Gastrocnemius medialis (tissue), 4 donors: Measurements from ENCODE around the gene ABCA8. TPM values are rescaled to one million over a fixed set of nuclear protein-coding genes. Genes with fewer than 3 reads are reported as not detected.

ENCODE experiments used
- ATAC-seq, 2 donors: fragments of 150-250 bp; one replicate each; pipeline ENCODE4 v1.9.1; 2016
- DNase-seq, 2 donors: peaks; one replicate each; pipeline ENCODE4 v3.0.0-alpha.2; 2019
- H3K27ac ChIP-seq, 4 donors: fragments of 200-600 bp; sonication (generic); 1 replicate in 1 of 4; 2 replicates in 3 of 4; pipeline ENCODE4 v1.5.1; 2016 to 2018; ENCODE audit warnings: mild to moderate bottlenecking in 2 of 4, moderate library complexity in 1 of 4
- H3K27me3 ChIP-seq, 3 donors: fragments of 200-600 bp; sonication (generic) in 2 of 3; 1 replicate in 1 of 3; 2 replicates in 2 of 3; pipeline versions ENCODE4 v1.5.1 to v1.6.0; 2016 to 2019; ENCODE audit warnings: mild to moderate bottlenecking in 1 of 3, moderate library complexity in 1 of 3
- H3K36me3 ChIP-seq, 2 donors: fragments of 200-600 bp; sonication (generic) in 1 of 2; one replicate each; pipeline ENCODE4 v1.5.1; 2017 to 2018
- H3K4me1 ChIP-seq, 2 donors: fragments of 200-600 bp; sonication (generic) in 1 of 2; one replicate each; pipeline ENCODE4 v1.5.1; 2016 to 2017; ENCODE audit warnings: mild to moderate bottlenecking in 2 of 2
- H3K4me3 ChIP-seq, 4 donors: fragments of 200-600 bp; sonication (generic) in 3 of 4; 1 replicate in 1 of 4; 2 replicates in 3 of 4; pipeline ENCODE4 v1.5.1; 2016 to 2019; ENCODE audit warnings: mild to moderate bottlenecking in 2 of 4
- H3K9me3 ChIP-seq, 3 donors: fragments of 200-600 bp; sonication (generic) in 2 of 3; 1 replicate in 1 of 3; 2 replicates in 2 of 3; pipeline ENCODE4 v1.5.1; 2016 to 2019
- CTCF ChIP-seq, 5 experiments: fragments of 450-650 bp in 3 of 5; fragments of 200-600 bp in 2 of 5; sonication (generic) in 2 of 5; IDR thresholded peaks in 4 of 5; conservative IDR thresholded peaks in 1 of 5; 1 replicate in 4 of 5; 2 replicates in 1 of 5; pipeline ENCODE4 v1.5.1; 2016 to 2019; ENCODE audit warnings: antibody characterized with exemption in 5 of 5, mild to moderate bottlenecking in 3 of 5, moderate library complexity in 3 of 5
- POLR2A ChIP-seq, 2 donors: fragments of 450-650 bp; IDR thresholded peaks; one replicate each; pipeline ENCODE4 v1.6.1; 2017; ENCODE audit warnings: antibody characterized with exemption in 2 of 2, mild to moderate bottlenecking in 2 of 2, moderate library complexity in 2 of 2
- in situ Hi-C, 4 donors: fragments of 200-750 bp; cut with MboI; loops; one replicate each; pipeline versions ENCODE4 v1.15.0 to v1.8.0; 2017; ENCODE audit warnings: low sequenced_read_pairs in 4 of 4
- intact Hi-C: fragments of 100-400 bp; cut with DNase I; formaldehyde crosslinking; loops from one replicate; pipeline ENCODE4 v1.15.1; 2023; ENCODE audit warnings: low total_unique reads
- total RNA-seq, 4 donors: library from RNA; depleted of rRNA; stranded (reverse); fragments of >200 nt; gene quantifications; one replicate each; pipeline versions ENCODE4 v1.1.0 to v1.2.3, GENCODE V29; 2016

ABCA8 gene
- total RNA-seq, 4 donors from 2014 or later: 8.4 to 24.9 (median 21.7) TPM

DNA sequence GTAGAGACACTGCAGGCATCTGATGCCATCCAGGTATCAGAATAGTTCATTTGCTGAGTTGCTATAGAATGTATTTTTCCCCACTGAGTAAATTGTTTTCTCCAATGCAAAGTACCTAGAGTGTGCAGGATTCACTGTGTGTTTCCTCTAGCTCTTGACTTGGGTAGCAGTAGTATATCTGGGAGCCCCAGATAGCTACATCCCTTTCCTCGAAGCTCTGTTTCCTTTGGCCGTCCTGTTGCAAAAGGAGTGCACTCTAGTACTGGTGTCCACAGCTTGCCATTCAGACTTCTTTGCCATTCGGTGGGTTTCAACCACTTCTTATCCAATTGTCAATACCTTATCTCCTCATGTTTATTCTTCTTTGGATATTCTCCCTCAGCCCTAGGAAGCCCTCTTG, 12.8 kb downstream of the ABCA8 start:
- no peaks in the 10 kb centered on the region for H3K36me3 ChIP-seq
- intact Hi-C loops (no loop called here), in situ Hi-C loops (no loop called here)
- DNase-seq (no peak), ATAC-seq (no peak)
- no peaks in the 10 kb centered on the region for H3K27me3 ChIP-seq
- H3K9me3 ChIP-seq: no peaks in the 10 kb centered on the region
- TF ChIP-seq CTCF (IDR thresholded peaks at IDR 0.05 in 4 of 5, conservative IDR thresholded peaks at IDR 0.05 in 1 of 5) (no peak), POLR2A (IDR thresholded peaks at IDR 0.05) (no peak)
- H3K4me3 ChIP-seq: no peak overlapping the region
- no peak overlapping the region for H3K27ac ChIP-seq
- no peaks in the 10 kb centered on the region for H3K4me1 ChIP-seq

GRCh38 chr17:68941761-68942160, 13.4 kb downstream of the ABCA8 start:
- no peak for TF ChIP-seq POLR2A (IDR thresholded peaks at IDR 0.05)
- DNase-seq (no peak), ATAC-seq (no peak)
- in situ Hi-C loops (no loop called here), intact Hi-C loops (no loop called here)
- Histone ChIP-seq H3K27ac (no peak overlapping the region), H3K27me3 (no peaks in the 10 kb centered on the region), H3K4me3 (no peak overlapping the region), H3K4me1 (no peaks in the 10 kb centered on the region), H3K36me3 (no peaks in the 10 kb centered on the region), H3K9me3 (no peaks in the 10 kb centered on the region)

DNA sequence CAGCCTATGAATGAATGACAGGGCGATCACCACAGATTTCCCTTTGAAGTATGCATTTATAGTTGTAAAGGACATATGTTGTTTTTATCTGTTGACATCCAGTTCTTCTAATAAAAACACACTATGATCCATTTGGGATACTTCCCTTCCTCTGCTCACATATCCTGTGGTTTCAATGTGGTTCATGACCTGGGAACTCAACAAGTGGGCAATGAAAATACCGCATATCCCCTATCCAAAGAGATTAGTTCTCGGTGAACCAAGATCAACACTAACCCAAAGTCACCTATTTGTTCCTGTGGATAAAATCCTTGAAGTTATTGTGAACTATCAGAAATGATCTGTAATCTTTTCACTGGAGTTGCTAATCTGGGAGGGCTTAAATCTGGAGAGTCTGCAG, 16.0 kb downstream of the ABCA8 start:
- intact Hi-C loops (no loop called here), in situ Hi-C loops (no loop called here)
- Histone ChIP-seq H3K27me3 (no peaks in the 10 kb centered on the region), H3K36me3 (no peaks in the 10 kb centered on the region), H3K27ac (no peak overlapping the region), H3K4me3 (no peak overlapping the region), H3K9me3 (no peaks in the 10 kb centered on the region), H3K4me1 (no peaks in the 10 kb centered on the region)
- TF ChIP-seq CTCF (IDR thresholded peaks at IDR 0.05 in 4 of 5, conservative IDR thresholded peaks at IDR 0.05 in 1 of 5) (no peak), POLR2A (IDR thresholded peaks at IDR 0.05) (no peak)
- ATAC-seq: no peak
- DNase-seq: no peak

DNA sequence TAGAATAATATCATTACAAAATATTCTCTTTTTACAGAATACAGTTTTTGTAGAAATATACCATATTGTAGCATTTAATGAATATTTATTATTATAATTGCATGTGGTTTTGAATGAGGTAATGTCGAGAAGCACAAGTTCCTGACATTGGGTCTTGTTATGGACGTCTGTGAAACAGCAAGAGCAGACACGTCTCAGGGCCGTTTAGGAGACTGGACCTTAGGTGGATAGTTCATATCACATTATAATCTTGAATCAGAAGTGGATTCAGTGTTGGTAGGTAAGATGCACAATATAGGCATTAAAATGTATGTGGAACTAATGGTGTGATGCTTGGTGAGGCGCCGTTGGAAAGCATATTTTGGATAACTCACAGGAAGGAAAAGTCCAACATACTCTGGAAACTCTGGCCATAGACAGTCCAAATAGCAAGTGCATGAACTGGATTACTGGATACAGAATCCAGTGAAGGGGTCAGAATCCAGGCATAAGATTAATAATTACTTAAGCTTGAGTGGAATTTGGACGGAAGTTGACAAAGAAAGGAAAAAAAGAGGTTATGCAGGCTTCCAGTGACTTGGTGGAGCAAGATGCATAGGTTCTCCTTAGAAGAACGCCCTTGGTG, 17.2 kb downstream of the ABCA8 start:
- intact Hi-C loops: no loop called here

GRCh38 chr17:68927516-68927915, 27.7 kb downstream of the ABCA8 start:
- TF ChIP-seq CTCF (IDR thresholded peaks at IDR 0.05 in 4 of 5, conservative IDR thresholded peaks at IDR 0.05 in 1 of 5) (no peak), POLR2A (IDR thresholded peaks at IDR 0.05) (no peak)
- no peaks in the 10 kb centered on the region for H3K36me3 ChIP-seq
- no peaks in the 10 kb centered on the region for H3K9me3 ChIP-seq
- intact Hi-C loops (no loop called here), in situ Hi-C loops (no loop called here)
- no peaks in the 10 kb centered on the region for H3K27me3 ChIP-seq
- peaks cover 0 to 6% of the 10 kb centered on the region in 2 donors for H3K4me1 ChIP-seq
- no peak overlapping the region for H3K27ac ChIP-seq
- ATAC-seq: no peak
- no peak overlapping the region for H3K4me3 ChIP-seq
- no peak for DNase-seq

More for the DNA sequence above, 17.2 kb downstream of the ABCA8 start:
- Histone ChIP-seq H3K4me1 (no peaks in the 10 kb centered on the region), H3K27me3 (no peaks in the 10 kb centered on the region), H3K4me3 (no peak overlapping the region), H3K36me3 (no peaks in the 10 kb centered on the region), H3K9me3 (no peaks in the 10 kb centered on the region), H3K27ac (no peak overlapping the region)
- DNase-seq (no peak), ATAC-seq (no peak)
- in situ Hi-C loops: no loop called here
- TF ChIP-seq POLR2A (IDR thresholded peaks at IDR 0.05) (no peak), CTCF (IDR thresholded peaks at IDR 0.05 in 4 of 5, conservative IDR thresholded peaks at IDR 0.05 in 1 of 5) (no peak)
